ENCODE results near the gene SLC2A4RG. TPM values are rescaled to one million over a fixed set of nuclear protein-coding genes. Genes with fewer than 3 reads are reported as not detected.
A peak's percentile ranks its signal among the peaks of the same experiment; 100 is the strongest.

Gene SLC2A4RG
- polyA plus RNA-seq, 1 of the 3 experiments (the other 2 are of a cell fraction) = 90.9 TPM

DNA sequence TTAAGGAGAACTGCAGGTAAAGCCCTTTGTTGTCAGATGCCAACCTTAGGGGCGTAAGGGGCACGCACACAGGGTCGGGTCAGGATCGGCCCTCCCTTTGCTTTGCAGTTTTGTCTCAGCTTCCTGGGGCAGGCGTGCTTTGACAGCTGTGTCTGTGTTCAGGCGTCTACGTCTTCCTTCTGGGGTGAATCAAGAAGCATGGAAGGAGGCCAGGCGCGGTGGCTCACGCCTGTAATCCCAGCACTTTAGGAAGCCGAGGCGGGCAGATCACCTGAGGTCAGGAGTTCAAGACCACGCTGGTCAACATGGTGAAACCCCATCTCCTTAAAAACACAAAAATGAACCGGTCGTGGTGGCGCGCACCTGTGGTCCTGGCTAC lies 30.4 kb upstream of the SLC2A4RG start:
- peaks cover 7% of the 10 kb centered on the region for H3K9me3 ChIP-seq
- no peak overlapping the region for H3K27ac ChIP-seq (ENCODE audit: low read depth in 2 of 2, low read length in 1 of 2)
- WGBS (ENCODE audit: low lambda C conversion rate) = 87% methylated on average over 16 of the region's 17 CpGs
- H3K4me1 ChIP-seq (ENCODE audit: control insufficient read depth in 1 of 2, insufficient read depth in 2 of 2, low read depth in 1 of 2, low read length in 1 of 2) = peaks cover 0 to 20% of the 10 kb centered on the region in 2 experiments; a peak in 1 of 4 replicates
- no peaks in the 10 kb centered on the region for H3K9me2 ChIP-seq
- H3K27me3 ChIP-seq (ENCODE audit: insufficient read depth) = no peaks in the 10 kb centered on the region
- H3K79me2 ChIP-seq (ENCODE audit: insufficient read depth) = peaks cover 93% of the 10 kb centered on the region
- H3K36me3 ChIP-seq (replicated peaks in 1 of 2; ENCODE audit: control insufficient read depth in 1 of 2, insufficient read depth in 2 of 2, low read length in 1 of 2) = peaks cover 39 to 62% of the 10 kb centered on the region in 2 experiments
- 0 out of 2 replicates have a peak, but pooled peaks cover 3% of the 10 kb centered on the region for H4K20me1 ChIP-seq (ENCODE audit: insufficient read depth)
- POLR2A ChIA-PET = interaction anchor here (2.6 kb wide), 1 partner anchor 12 kb away, joined by 22 read pairs; the partner anchor contains the start of gene TNFRSF6B
- CTCF ChIA-PET = interaction anchor here (0.9 to 1.6 kb wide), 3 partner anchors 30 to 265 kb away, joined by 3 to 4 read pairs (median 4); no protein-coding TSS in a partner anchor
- H3K9ac ChIP-seq = peak overlapping the region; percentile 89; the same call in 1 of the 2 replicates
- H3K4me3 ChIP-seq (ENCODE audit: low read depth in 2 of 2, low read length in 1 of 2) = peak overlapping the region; percentile 70 to 90; a peak in 3 of 4 replicates
- TF ChIP-seq, protein P1, sequence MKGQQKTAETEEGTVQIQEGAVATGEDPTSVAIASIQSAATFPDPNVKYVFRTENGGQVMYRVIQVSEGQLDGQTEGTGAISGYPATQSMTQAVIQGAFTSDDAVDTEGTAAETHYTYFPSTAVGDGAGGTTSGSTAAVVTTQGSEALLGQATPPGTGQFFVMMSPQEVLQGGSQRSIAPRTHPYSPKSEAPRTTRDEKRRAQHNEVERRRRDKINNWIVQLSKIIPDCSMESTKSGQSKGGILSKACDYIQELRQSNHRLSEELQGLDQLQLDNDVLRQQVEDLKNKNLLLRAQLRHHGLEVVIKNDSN (IDR thresholded peaks at IDR 0.05; ENCODE audit: borderline replicate concordance, low read depth) = no peak
- TF ChIP-seq EP300 (IDR thresholded peaks at IDR 0.05; ENCODE audit: borderline replicate concordance in 1 of 2, low read depth in 1 of 2, low read length in 1 of 2) = no peak
- no peak for DNase-seq
- H3K4me2 ChIP-seq = peak overlapping the region; percentile 92
- H2AFZ ChIP-seq (ENCODE audit: low read depth) = no peak overlapping the region
- peaks cover 4% of the 10 kb centered on the region for H3F3A ChIP-seq (replicated peaks; ENCODE audit: insufficient read depth)

DNA sequence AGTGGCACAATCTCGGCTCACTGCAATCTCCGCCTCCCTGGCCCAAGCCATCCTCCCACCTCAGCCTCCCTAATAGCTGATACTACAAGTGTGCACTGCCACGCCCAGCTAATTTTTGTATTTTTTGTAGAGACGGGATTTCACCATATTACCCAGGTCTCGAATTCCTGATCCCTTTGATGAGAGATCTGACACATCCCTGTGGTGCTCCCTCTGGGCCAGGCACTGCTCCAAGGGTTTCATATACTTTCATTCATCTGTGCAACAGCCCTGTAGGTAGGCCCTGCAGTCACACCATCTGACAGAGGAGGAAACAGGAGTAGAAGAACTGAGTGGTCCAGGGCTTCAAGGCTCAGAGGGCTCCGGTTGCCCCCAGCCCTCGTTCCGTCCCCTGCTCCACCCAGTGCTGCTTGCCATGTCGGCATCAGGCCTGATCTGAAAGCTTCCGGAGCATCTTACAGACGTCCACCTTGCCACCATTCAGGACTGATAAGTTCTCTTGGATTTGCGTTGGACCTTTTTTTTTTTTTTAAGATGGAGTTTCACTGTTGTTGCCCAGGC lies 28.4 kb upstream of the SLC2A4RG start:
- DNase-seq = no peak
- peaks cover 99% of the 10 kb centered on the region for H3K79me2 ChIP-seq (ENCODE audit: insufficient read depth)
- H3K27ac ChIP-seq (ENCODE audit: low read depth in 2 of 2, low read length in 1 of 2) = no peak overlapping the region
- peaks cover 4% of the 10 kb centered on the region for H3F3A ChIP-seq (replicated peaks; ENCODE audit: insufficient read depth)
- no peaks in the 10 kb centered on the region for H3K9me2 ChIP-seq
- 0 out of 2 replicates have a peak, but pooled peaks cover 3% of the 10 kb centered on the region for H4K20me1 ChIP-seq (ENCODE audit: insufficient read depth)
- no peaks in the 10 kb centered on the region for H3K27me3 ChIP-seq (ENCODE audit: insufficient read depth)
- H3K4me2 ChIP-seq = no peak overlapping the region
- H3K4me1 ChIP-seq (ENCODE audit: control insufficient read depth in 1 of 2, insufficient read depth in 2 of 2, low read depth in 1 of 2, low read length in 1 of 2) = peaks cover 0 to 19% of the 10 kb centered on the region in 2 experiments; a peak in 1 of 4 replicates
- no peak overlapping the region for H3K4me3 ChIP-seq (ENCODE audit: low read depth in 2 of 2, low read length in 1 of 2)
- H3K9me3 ChIP-seq = peaks cover 7% of the 10 kb centered on the region
- POLR2A ChIA-PET = no interaction called here
- no peak overlapping the region for H2AFZ ChIP-seq (ENCODE audit: low read depth)
- H3K36me3 ChIP-seq (replicated peaks in 1 of 2; ENCODE audit: control insufficient read depth in 1 of 2, insufficient read depth in 2 of 2, low read length in 1 of 2) = peaks cover 22 to 65% of the 10 kb centered on the region in 2 experiments
- H3K9ac ChIP-seq = no peak overlapping the region
- 89% methylated on average over 9 of the region's 12 CpGs for WGBS (ENCODE audit: low lambda C conversion rate)
- TF ChIP-seq TAF1 (IDR thresholded peaks at IDR 0.05; ENCODE audit: borderline replicate concordance, low read depth, low read length) (no peak), EZH2phosphoT487 (IDR thresholded peaks at IDR 0.05; ENCODE audit: borderline replicate concordance, low read depth) (no peak), MXI1 (IDR thresholded peaks at IDR 0.05; ENCODE audit: low read depth, low read length) (no peak), TEAD4 (IDR thresholded peaks at IDR 0.05; ENCODE audit: borderline replicate concordance, insufficient read depth) (no peak), CHD2 (IDR thresholded peaks at IDR 0.05; ENCODE audit: low read length, partially characterized antibody) (no peak), GABPA (IDR thresholded peaks at IDR 0.05; ENCODE audit: low read depth) (no peak), RFX5 (IDR thresholded peaks at IDR 0.05; ENCODE audit: low read length) (no peak), RXRA (IDR thresholded peaks at IDR 0.05; ENCODE audit: borderline replicate concordance, low read depth) (no peak), JUND (IDR thresholded peaks at IDR 0.05) (no peak), SMC3 (IDR thresholded peaks at IDR 0.05; ENCODE audit: low read depth, low read length) (no peak), FOXM1 (IDR thresholded peaks at IDR 0.05; ENCODE audit: low read depth) (no peak), EP300 (IDR thresholded peaks at IDR 0.05; ENCODE audit: borderline replicate concordance in 1 of 2, low read depth in 1 of 2, low read length in 1 of 2) (no peak), GATA2 (CRISPR knock-in tag; IDR thresholded peaks at IDR 0.05) (no peak)
- TF ChIP-seq, protein P2, sequence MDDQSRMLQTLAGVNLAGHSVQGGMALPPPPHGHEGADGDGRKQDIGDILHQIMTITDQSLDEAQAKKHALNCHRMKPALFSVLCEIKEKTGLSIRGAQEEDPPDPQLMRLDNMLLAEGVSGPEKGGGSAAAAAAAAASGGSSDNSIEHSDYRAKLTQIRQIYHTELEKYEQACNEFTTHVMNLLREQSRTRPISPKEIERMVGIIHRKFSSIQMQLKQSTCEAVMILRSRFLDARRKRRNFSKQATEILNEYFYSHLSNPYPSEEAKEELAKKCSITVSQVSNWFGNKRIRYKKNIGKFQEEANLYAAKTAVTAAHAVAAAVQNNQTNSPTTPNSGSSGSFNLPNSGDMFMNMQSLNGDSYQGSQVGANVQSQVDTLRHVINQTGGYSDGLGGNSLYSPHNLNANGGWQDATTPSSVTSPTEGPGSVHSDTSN (IDR thresholded peaks at IDR 0.05) = no peak
- TF ChIP-seq, protein P1 (IDR thresholded peaks at IDR 0.05; ENCODE audit: borderline replicate concordance, low read depth) = no peak
- CTCF ChIA-PET = no interaction called here

Data from SK-N-SH (cell line).